ENCODE results near the gene GMFB. TPM values are rescaled to one million over a fixed set of nuclear protein-coding genes. Genes with fewer than 3 reads are reported as not detected.

GMFB gene
- total and polyA plus RNA-seq, 2 donors (not counting 3 experiments of a cell fraction or from before 2014, with no cell fraction given) = 10.1 to 52.0 TPM

DNA sequence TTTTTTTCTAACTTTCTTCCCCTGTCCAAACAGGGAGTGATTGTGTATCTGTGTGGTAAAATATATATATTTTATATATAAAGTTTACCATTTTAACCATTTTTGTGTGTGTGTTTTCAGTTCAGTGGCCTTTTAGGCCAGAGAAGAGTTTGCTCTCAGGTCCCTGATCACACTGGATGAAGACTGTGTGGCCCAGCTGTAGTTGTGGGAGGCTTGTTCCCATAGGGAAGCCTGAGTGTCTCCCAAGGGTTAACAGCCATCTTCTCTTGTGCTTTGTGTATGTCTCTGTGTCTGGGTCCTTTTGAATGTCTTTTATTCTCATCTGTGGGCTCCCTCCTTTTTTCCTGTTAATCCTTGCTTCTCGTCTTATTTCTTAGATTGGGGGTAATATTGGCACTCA lies 44.3 kb upstream of the GMFB start:
- H3K4me3 ChIP-seq (replicated peaks in 1 of 3; ENCODE audit: insufficient read depth in 1 of 3, low read depth in 1 of 3, low read length in 3 of 3) = no peak overlapping the region
- no peak for FAIRE-seq
- ChIA-PET CTCF (interaction anchor here (1.7 kb wide), 1 partner anchor 23 kb away, joined by 6 read pairs; the partner anchor contains the start of gene CGRRF1), POLR2A (no interaction called here)
- H3K27ac ChIP-seq (ENCODE audit: insufficient read depth, low read depth, low read length) = no peak overlapping the region
- H4K20me1 ChIP-seq (replicated peaks; ENCODE audit: control insufficient read depth, extremely low read depth, insufficient read depth, low read length) = no peaks in the 10 kb centered on the region
- peaks cover 9% of the 10 kb centered on the region for H3K4me1 ChIP-seq (ENCODE audit: control insufficient read depth, extremely low read depth, insufficient read depth, low read length)
- peaks cover under 1 to 1% of the 10 kb centered on the region in 2 experiments for H3K36me3 ChIP-seq (ENCODE audit: control insufficient read depth in 2 of 2, extremely low read depth in 1 of 2, insufficient read depth in 2 of 2, low read length in 2 of 2)
- dilution Hi-C loops (cut with MboI; ENCODE audit: extremely low pct_ligation_motif_present, low sequenced_read_pairs) = no loop called here
- H3K27me3 ChIP-seq (ENCODE audit: control insufficient read depth in 2 of 2, insufficient read depth in 2 of 2, low read length in 2 of 2) = no peaks in the 10 kb centered on the region
- no peaks in the 10 kb centered on the region for H3K9me3 ChIP-seq (replicated peaks; ENCODE audit: control insufficient read depth, insufficient read depth, low read length)
- no peak overlapping the region for H3K9ac ChIP-seq (replicated peaks; ENCODE audit: extremely low read depth, insufficient read depth, low read length)
- no TSS peak for BruUV-seq (replicated peaks)
- no peak overlapping the region for H2AFZ ChIP-seq (ENCODE audit: low read depth, low read length)
- H3K79me2 ChIP-seq (ENCODE audit: control insufficient read depth, insufficient read depth, low read length) = no peaks in the 10 kb centered on the region
- TF ChIP-seq MYC (IDR thresholded peaks at IDR 0.05; ENCODE audit: low read depth, low read length) (no peak), POLR2AphosphoS5 (IDR thresholded peaks at IDR 0.05; ENCODE audit: insufficient read depth, low read depth, low read length) (no peak), EZH2 (IDR thresholded peaks at IDR 0.05; ENCODE audit: borderline replicate concordance, low read depth, low read length, severe bottlenecking) (no peak), JUN (IDR thresholded peaks at IDR 0.05; ENCODE audit: borderline replicate concordance, insufficient read depth, insufficient read length, low read depth) (no peak), GATA2 (IDR thresholded peaks at IDR 0.05; ENCODE audit: insufficient read depth, insufficient read length, low read depth, low read length) (no peak), FOS (IDR thresholded peaks at IDR 0.05; ENCODE audit: borderline replicate concordance, insufficient read depth, low read length) (no peak), CTCF (IDR thresholded peaks at IDR 0.05; ENCODE audit: extremely low read depth in 1 of 2, insufficient read depth in 1 of 2, low read depth in 1 of 2, low read length in 2 of 2) (no peak), POLR2A (IDR thresholded peaks at IDR 0.05; ENCODE audit: low read depth, low read length) (no peak)
- TF ChIP-seq, protein P1, sequence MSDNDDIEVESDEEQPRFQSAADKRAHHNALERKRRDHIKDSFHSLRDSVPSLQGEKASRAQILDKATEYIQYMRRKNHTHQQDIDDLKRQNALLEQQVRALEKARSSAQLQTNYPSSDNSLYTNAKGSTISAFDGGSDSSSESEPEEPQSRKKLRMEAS (IDR thresholded peaks at IDR 0.05; ENCODE audit: insufficient read depth, insufficient read length) = no peak
- no peak for DNase-seq (ENCODE audit: low read depth, low spot score)
- intact Hi-C loops (cut with micrococcal nuclease) = no loop called here
- H3K4me2 ChIP-seq (ENCODE audit: insufficient read depth, low read length) = no peak overlapping the region
- no peaks in the 10 kb centered on the region for H3K9me1 ChIP-seq (replicated peaks; ENCODE audit: control insufficient read depth, extremely low read depth, insufficient read depth, low read length)
